Endodermal cell (in vitro differentiated cells): Measurements from ENCODE around the gene IPMK. TPM values are rescaled to one million over a fixed set of nuclear protein-coding genes. Genes with fewer than 3 reads are reported as not detected.

ENCODE experiments used
- DNase-seq: peaks from one replicate; pipeline ENCODE4 v3.0.0-alpha.2; 2017
- H3K27ac ChIP-seq: 2 replicates; pipeline ENCODE4 v1.5.1; 2013; ENCODE audit warnings: mild to moderate bottlenecking, low read depth, low read length, moderate library complexity
- H3K27me3 ChIP-seq: 2 replicates; pipeline ENCODE4 v1.6.1; 2013; ENCODE audit warnings: mild to moderate bottlenecking, low read length, moderate library complexity; ENCODE audit not compliant: insufficient read depth, control insufficient read depth, poor library complexity, severe bottlenecking
- H3K36me3 ChIP-seq: 2 replicates; pipeline ENCODE4 v1.7.0; 2013; ENCODE audit warnings: mild to moderate bottlenecking, low read length, moderate library complexity; ENCODE audit not compliant: control insufficient read depth, insufficient read depth
- H3K4me1 ChIP-seq: one replicate; pipeline ENCODE4 v1.7.0; 2013; ENCODE audit warnings: low read length; ENCODE audit not compliant: control insufficient read depth, insufficient read depth
- H3K4me3 ChIP-seq: 2 replicates; pipeline ENCODE4 v1.5.1; 2013; ENCODE audit warnings: mild to moderate bottlenecking, low read length, moderate library complexity
- H3K9ac ChIP-seq: 2 replicates; pipeline ENCODE4 v1.6.1; 2013; ENCODE audit warnings: mild to moderate bottlenecking, low read length, moderate library complexity; ENCODE audit not compliant: poor library complexity, severe bottlenecking; ENCODE audit errors: extremely low read depth
- H3K9me3 ChIP-seq: 2 replicates; pipeline ENCODE4 v1.6.1; 2013; ENCODE audit warnings: mild to moderate bottlenecking, low read length, moderate library complexity; ENCODE audit not compliant: control insufficient read depth
- H3K27ac Mint-ChIP-seq: 2 replicates; pipeline ENCODE4 v1.8.0; 2020; ENCODE audit warnings: mixed read lengths
- H3K27me3 Mint-ChIP-seq: 2 replicates; pipeline ENCODE4 v1.8.0; 2021; ENCODE audit warnings: mild to moderate bottlenecking, mixed read lengths; ENCODE audit not compliant: insufficient read depth
- H3K36me3 Mint-ChIP-seq: 2 replicates; pipeline ENCODE4 v1.8.0; 2020; ENCODE audit warnings: low read depth, mixed read lengths
- H3K4me1 Mint-ChIP-seq: 2 replicates; pipeline ENCODE4 v1.8.0; 2020; ENCODE audit warnings: mixed read lengths
- H3K4me3 Mint-ChIP-seq: 2 replicates; pipeline ENCODE4 v1.8.0; 2020; ENCODE audit warnings: mild to moderate bottlenecking, moderate library complexity, mixed read lengths
- H3K9me3 Mint-ChIP-seq: 2 replicates; pipeline ENCODE4 v1.8.0; 2020; ENCODE audit warnings: mild to moderate bottlenecking, mixed read lengths
- WGBS, 2 experiments: methylation state at CpG; one replicate each; pipeline versions ENCODE4 v1.1.5 to v1.1.7; 2013; ENCODE audit warnings: missing lambda C conversion rate in 2 of 2, mixed read lengths in 1 of 2; ENCODE audit not compliant: insufficient coverage in 1 of 2, insufficient read length in 1 of 2; 5-methylcytosine and 5-hydroxymethylcytosine counted together
- total RNA-seq, 2 donors: library from RNA; stranded (reverse); fragmentation: NEBNext Ultra II Directional in 1 of 2; extraction: Animal tissue kit (Norgen Biotek cat#: 25700) in 1 of 2; gene quantifications; 2 replicates in 1 of 2; 3 replicates in 1 of 2; pipeline ENCODE4 v1.2.1, GENCODE V29; 2021
- TF ChIP-seq, protein P1 (sequence below): fragments of 200-600 bp; sonication (generic); conservative IDR thresholded peaks from 2 replicates; pipeline ENCODE4 v1.5.0; 2021; ENCODE audit warnings: antibody characterized with exemption, mild to moderate bottlenecking

The IPMK gene
- total RNA-seq, 2 donors from 2014 or later = 9.3 to 9.4 TPM

DNA sequence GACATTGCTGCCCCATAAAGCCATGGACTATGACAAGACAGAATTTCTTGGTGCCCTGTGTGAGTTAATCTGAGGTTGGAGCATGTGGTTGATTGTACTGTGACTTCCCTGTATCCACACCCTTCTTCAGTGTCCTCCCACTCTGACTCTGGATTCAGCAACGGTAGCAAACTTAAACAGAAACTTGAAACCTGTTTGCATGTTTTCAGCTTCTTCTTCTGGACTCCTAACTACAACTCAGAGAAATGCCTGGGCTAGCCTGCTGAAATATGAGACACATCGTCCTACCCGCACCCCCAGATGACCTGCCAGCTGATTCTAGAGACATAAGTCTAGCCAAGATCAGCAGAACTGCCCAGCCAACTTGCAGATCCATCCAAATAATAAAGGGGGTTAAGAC, 78.4 kb downstream of the IPMK start:
- H3K27ac Mint-ChIP-seq = no peak overlapping the region
- H3K27ac ChIP-seq = no peak overlapping the region

DNA sequence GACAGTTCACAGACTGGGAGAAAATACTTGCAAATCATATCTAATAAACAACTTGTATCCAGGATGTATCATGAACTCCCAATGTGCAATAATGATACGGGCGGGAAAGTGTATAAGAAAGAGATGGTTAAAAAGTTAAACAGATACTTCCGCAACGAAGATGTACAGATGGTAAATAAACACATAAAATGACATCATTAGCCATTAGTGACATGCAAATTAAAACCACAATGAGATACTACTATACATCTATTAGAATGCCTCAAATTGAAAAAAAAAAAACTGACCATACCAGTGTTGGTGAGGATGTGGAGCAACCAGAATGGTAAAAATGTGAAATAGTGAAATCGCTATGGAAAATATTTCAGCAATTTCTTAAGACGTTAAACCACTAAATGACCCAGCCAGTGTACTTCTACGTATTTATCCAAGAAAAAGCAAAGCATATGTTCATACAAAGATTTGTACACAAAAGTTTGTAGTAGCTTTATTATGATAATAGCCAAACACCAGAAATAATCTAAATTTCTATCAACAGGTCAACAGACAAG, 83.5 kb downstream of the IPMK start:
- no peak overlapping the region for H3K4me3 Mint-ChIP-seq
- no peaks in the 10 kb centered on the region for H3K36me3 Mint-ChIP-seq
- WGBS, 2 experiments = 100% methylated on average over 7 of the region's 7 CpGs; no CpG with 5 or more reads in 1 of the 2 experiments
- Histone ChIP-seq H3K9me3 (no peaks in the 10 kb centered on the region), H3K27ac (no peak overlapping the region), H3K9ac (no peak overlapping the region), H3K4me3 (no peak overlapping the region), H3K36me3 (no peaks in the 10 kb centered on the region), H3K4me1 (no peaks in the 10 kb centered on the region), H3K27me3 (no peaks in the 10 kb centered on the region)
- H3K27ac Mint-ChIP-seq = no peak overlapping the region
- H3K9me3 Mint-ChIP-seq = no peaks in the 10 kb centered on the region
- TF ChIP-seq, protein P1, sequence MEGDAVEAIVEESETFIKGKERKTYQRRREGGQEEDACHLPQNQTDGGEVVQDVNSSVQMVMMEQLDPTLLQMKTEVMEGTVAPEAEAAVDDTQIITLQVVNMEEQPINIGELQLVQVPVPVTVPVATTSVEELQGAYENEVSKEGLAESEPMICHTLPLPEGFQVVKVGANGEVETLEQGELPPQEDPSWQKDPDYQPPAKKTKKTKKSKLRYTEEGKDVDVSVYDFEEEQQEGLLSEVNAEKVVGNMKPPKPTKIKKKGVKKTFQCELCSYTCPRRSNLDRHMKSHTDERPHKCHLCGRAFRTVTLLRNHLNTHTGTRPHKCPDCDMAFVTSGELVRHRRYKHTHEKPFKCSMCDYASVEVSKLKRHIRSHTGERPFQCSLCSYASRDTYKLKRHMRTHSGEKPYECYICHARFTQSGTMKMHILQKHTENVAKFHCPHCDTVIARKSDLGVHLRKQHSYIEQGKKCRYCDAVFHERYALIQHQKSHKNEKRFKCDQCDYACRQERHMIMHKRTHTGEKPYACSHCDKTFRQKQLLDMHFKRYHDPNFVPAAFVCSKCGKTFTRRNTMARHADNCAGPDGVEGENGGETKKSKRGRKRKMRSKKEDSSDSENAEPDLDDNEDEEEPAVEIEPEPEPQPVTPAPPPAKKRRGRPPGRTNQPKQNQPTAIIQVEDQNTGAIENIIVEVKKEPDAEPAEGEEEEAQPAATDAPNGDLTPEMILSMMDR = no peak
- H3K27me3 Mint-ChIP-seq = no peaks in the 10 kb centered on the region
- H3K4me1 Mint-ChIP-seq = peaks cover 10% of the 10 kb centered on the region
- DNase-seq = no peak

More for the DNA sequence above, 78.4 kb downstream of the IPMK start:
- H3K4me1 Mint-ChIP-seq = peaks cover 30% of the 10 kb centered on the region
- no peaks in the 10 kb centered on the region for H3K36me3 Mint-ChIP-seq
- Histone ChIP-seq H3K36me3 (no peaks in the 10 kb centered on the region), H3K27me3 (no peaks in the 10 kb centered on the region), H3K9ac (no peak overlapping the region), H3K4me3 (no peak overlapping the region), H3K4me1 (peaks cover 9% of the 10 kb centered on the region), H3K9me3 (no peaks in the 10 kb centered on the region)
- no peak overlapping the region for H3K4me3 Mint-ChIP-seq
- TF ChIP-seq, protein P1 = no peak
- no peaks in the 10 kb centered on the region for H3K9me3 Mint-ChIP-seq
- DNase-seq = no peak
- WGBS, 2 experiments = 81 to 100% methylated on average over 1 to 3 of the region's 3 CpGs
- H3K27me3 Mint-ChIP-seq = no peaks in the 10 kb centered on the region

DNA sequence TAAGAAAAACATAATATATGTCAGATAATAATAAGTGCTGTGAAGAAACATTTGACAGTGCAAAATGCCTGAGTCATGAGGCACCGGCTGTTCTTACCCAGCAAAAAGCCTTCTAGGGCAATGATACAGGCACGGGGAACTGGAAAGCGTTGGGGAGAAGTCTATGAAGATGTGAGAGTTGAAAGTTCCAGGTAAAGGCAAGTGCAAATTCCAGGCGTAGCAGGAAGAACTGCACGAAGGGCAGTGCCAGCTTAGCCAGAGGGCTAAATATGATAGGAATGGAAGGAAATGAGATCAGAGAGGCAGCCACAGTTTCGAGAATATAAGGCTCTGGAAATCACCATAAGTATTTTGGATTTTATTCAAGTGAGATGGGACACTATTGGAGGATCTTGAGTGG, 87.0 kb downstream of the IPMK start:
- Mint-ChIP-seq H3K4me3 (no peak overlapping the region), H3K9me3 (no peaks in the 10 kb centered on the region), H3K27ac (no peak overlapping the region), H3K36me3 (no peaks in the 10 kb centered on the region), H3K4me1 (peaks cover 10% of the 10 kb centered on the region), H3K27me3 (no peaks in the 10 kb centered on the region)
- TF ChIP-seq, protein P1 = no peak
- Histone ChIP-seq H3K4me1 (no peaks in the 10 kb centered on the region), H3K36me3 (no peaks in the 10 kb centered on the region), H3K27ac (no peak overlapping the region), H3K9ac (no peak overlapping the region), H3K4me3 (no peak overlapping the region), H3K27me3 (no peaks in the 10 kb centered on the region), H3K9me3 (no peaks in the 10 kb centered on the region)
- WGBS, 2 experiments = 92 to 97% methylated on average over 6 of the region's 6 CpGs
- DNase-seq = no peak
